ENCODE data around the gene EYA2. TPM values are rescaled to one million over a fixed set of nuclear protein-coding genes. Genes with fewer than 3 reads are reported as not detected.

EYA2 gene
- total and polyA plus RNA-seq, 2 of the 4 experiments (the other 2 are of a cell fraction), result 2.3 to 5.4 TPM

DNA sequence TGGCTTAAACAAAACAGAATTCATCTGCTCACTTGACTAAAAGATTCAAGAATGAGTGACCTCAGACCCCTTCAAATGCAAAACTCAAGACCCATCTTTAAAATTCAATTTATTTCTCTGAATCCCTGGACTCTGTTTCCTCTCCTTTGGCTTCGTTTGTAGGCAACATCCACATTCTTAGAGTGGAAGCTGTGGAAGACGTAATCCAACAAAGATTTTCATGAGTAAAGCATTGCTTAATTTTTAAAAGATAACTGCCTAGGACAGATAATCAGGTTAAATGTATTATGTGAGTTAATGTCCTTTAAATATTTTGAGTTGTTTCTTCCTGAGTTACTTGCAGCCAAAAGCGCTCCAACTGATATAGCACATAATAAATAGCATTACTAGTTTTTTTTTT, 297.3 kb downstream of the EYA2 start:
- H3K27me3 ChIP-seq (ENCODE audit: control insufficient read depth, insufficient read depth, low read length), result no peaks in the 10 kb centered on the region
- H3K4ac ChIP-seq (ENCODE audit: low read depth, low read length), result no peak overlapping the region
- CTCF ChIA-PET, result no interaction called here
- intact Hi-C loops (cut with micrococcal nuclease) (no loop called here), dilution Hi-C loops (cut with HindIII; ENCODE audit: low sequenced_read_pairs, unreplicated experiment) (no loop called here), in situ Hi-C loops (cut with MboI; ENCODE audit: low sequenced_read_pairs) (loop anchor here (10.0 kb wide), 1 partner anchor 433 kb away; no protein-coding TSS in a partner anchor)
- TF ChIP-seq RFX5 (IDR thresholded peaks at IDR 0.05; ENCODE audit: low read depth, low read length) (no peak), MXI1 (IDR thresholded peaks at IDR 0.05; ENCODE audit: borderline replicate concordance, low read depth, low read length) (no peak)
- BruUV-seq (replicated peaks), result no TSS peak
- no peak overlapping the region for H2AK5ac ChIP-seq (ENCODE audit: low read depth, low read length)
- H3K4me3 ChIP-seq (ENCODE audit: insufficient read depth, low read depth, low read length), result no peak overlapping the region
- H3K9ac ChIP-seq (ENCODE audit: low read depth, low read length), result no peak overlapping the region
- POLR2A ChIA-PET (ENCODE audit: unreplicated experiment), result no interaction called here
- no peaks in the 10 kb centered on the region for H3K79me1 ChIP-seq (ENCODE audit: low read depth in 1 of 2, low read length in 2 of 2)
- no peak overlapping the region for H2BK20ac ChIP-seq (ENCODE audit: low read depth, low read length)
- H3K18ac ChIP-seq (ENCODE audit: low read depth, low read length), result no peak overlapping the region
- no peak overlapping the region for H3K27ac ChIP-seq (ENCODE audit: insufficient read depth, low read length)
- H3K56ac ChIP-seq (ENCODE audit: extremely low read depth, insufficient read depth, low read length), result no peak overlapping the region
- H2BK5ac ChIP-seq (ENCODE audit: low read depth, low read length, poor library complexity, severe bottlenecking), result no peak overlapping the region
- peaks cover 3% of the 10 kb centered on the region; the same call in 1 of the 2 replicates for H3K4me1 ChIP-seq (ENCODE audit: control insufficient read depth, insufficient read depth, low read length)
- no peak overlapping the region for H4K8ac ChIP-seq (ENCODE audit: low read depth in 2 of 2, low read length in 2 of 2)
- no peak for ATAC-seq (ENCODE audit: low read depth)
- no CpG with 5 or more reads among the region's 3 CpGs for WGBS, 2 experiments (ENCODE audit: extremely low coverage in 2 of 2, insufficient read length in 1 of 2)
- H2AFZ ChIP-seq (replicated peaks; ENCODE audit: low read length, poor library complexity), result no peak overlapping the region
- H3K14ac ChIP-seq (replicated peaks; ENCODE audit: low read depth, low read length), result no peak overlapping the region
- H3K4me2 ChIP-seq (ENCODE audit: low read depth, low read length), result no peak overlapping the region
- H3K9me1 ChIP-seq (ENCODE audit: insufficient read depth, low read length), result 0 out of 2 replicates have a peak, but pooled peaks cover 3% of the 10 kb centered on the region
- H3K36me3 ChIP-seq (ENCODE audit: control insufficient read depth, insufficient read depth, low read length), result peaks cover 2% of the 10 kb centered on the region; the same call in 1 of the 2 replicates
- no peak overlapping the region for H3K23ac ChIP-seq (ENCODE audit: low read depth, low read length)
- DNase-seq, result no peak
- H3K9me3 ChIP-seq (ENCODE audit: control insufficient read depth, insufficient read depth, low read length), result no peaks in the 10 kb centered on the region
- no peak overlapping the region for H2BK120ac ChIP-seq (ENCODE audit: low read depth, low read length)
- no peak overlapping the region for H2AK9ac ChIP-seq (replicated peaks; ENCODE audit: low read depth, low read length, poor library complexity)
- no peak overlapping the region for H2BK15ac ChIP-seq (ENCODE audit: low read depth, low read length)
- H4K20me1 ChIP-seq (ENCODE audit: insufficient read depth, low read length), result no peaks in the 10 kb centered on the region
- H4K5ac ChIP-seq (ENCODE audit: low read depth, low read length), result no peak overlapping the region
- H4K91ac ChIP-seq (ENCODE audit: insufficient read depth, low read depth, low read length), result no peak overlapping the region

Data from IMR-90 (cell line).